Keratinocyte (primary cell): ENCODE data around the gene CNTNAP2. TPM values are rescaled to one million over a fixed set of nuclear protein-coding genes. Genes with fewer than 3 reads are reported as not detected.
"Not testable (repeated sequence)": the region's sequence is repeated elsewhere in the genome, so short reads cannot be mapped to it uniquely, and the experiment has no call there.

Experiments used
- DNase-seq: peaks from one replicate; pipeline ENCODE4 v3.0.0-alpha.2; 2011; ENCODE audit warnings: low read depth, missing footprints, low spot score
- FAIRE-seq: peaks from 2 replicates; lab custom pipeline; 2011; peaks lifted over from hg19 to GRCh38; lab: Jason Lieb, UNC
- H2AFZ ChIP-seq: 2 replicates; pipeline ENCODE4 v1.6.0; 2012; ENCODE audit warnings: low read length, control low read depth, inconsistent platforms; ENCODE audit not compliant: control insufficient read depth
- H3K27ac ChIP-seq: 2 replicates; pipeline ENCODE4 v1.5.1; 2011; ENCODE audit warnings: low read length; ENCODE audit not compliant: control insufficient read depth, insufficient read depth
- H3K27me3 ChIP-seq: 3 replicates; pipeline ENCODE4 v1.6.0; 2011; ENCODE audit warnings: low read length; ENCODE audit not compliant: control insufficient read depth, insufficient read depth; ENCODE audit errors: extremely low read depth
- H3K36me3 ChIP-seq, 2 experiments: 2 replicates in 1 of 2; 3 replicates in 1 of 2; pipeline ENCODE4 v1.5.1; 2011; ENCODE audit warnings: low read length in 2 of 2, mild to moderate bottlenecking in 1 of 2; ENCODE audit not compliant: control insufficient read depth in 2 of 2, insufficient read depth in 2 of 2; ENCODE audit errors: extremely low read depth in 1 of 2
- H3K4me1 ChIP-seq: 3 replicates; pipeline ENCODE4 v1.5.1; 2011; ENCODE audit warnings: low read length; ENCODE audit not compliant: control insufficient read depth, insufficient read depth; ENCODE audit errors: extremely low read depth
- H3K4me2 ChIP-seq: 3 replicates; pipeline ENCODE4 v1.6.0; 2011; ENCODE audit warnings: low read depth, low read length; ENCODE audit not compliant: control insufficient read depth, insufficient read depth; ENCODE audit errors: extremely low read depth
- H3K4me3 ChIP-seq, 3 experiments: fragments of 200-600 bp in 1 of 3; sonication (generic) in 1 of 3; 2 replicates in 2 of 3; 3 replicates in 1 of 3; pipeline ENCODE4 v1.5.1; 2011 to 2016; ENCODE audit warnings: low read length in 3 of 3, mild to moderate bottlenecking in 3 of 3, control low read depth in 2 of 3, inconsistent platforms in 1 of 3, low read depth in 1 of 3, mixed read lengths in 1 of 3, mixed run types in 1 of 3, moderate library complexity in 1 of 3; ENCODE audit not compliant: control insufficient read depth in 2 of 3, insufficient read depth in 2 of 3; ENCODE audit errors: extremely low read depth in 1 of 3
- H3K79me2 ChIP-seq: 2 replicates; pipeline ENCODE4 v1.6.0; 2012; ENCODE audit warnings: low read length; ENCODE audit not compliant: control insufficient read depth, insufficient read depth
- H3K9ac ChIP-seq: 3 replicates; pipeline ENCODE4 v1.6.0; 2011; ENCODE audit warnings: low read length; ENCODE audit not compliant: control insufficient read depth, insufficient read depth; ENCODE audit errors: extremely low read depth
- H3K9me1 ChIP-seq: 3 replicates; pipeline ENCODE4 v1.6.0; 2011; ENCODE audit warnings: low read length; ENCODE audit not compliant: control insufficient read depth, insufficient read depth; ENCODE audit errors: extremely low read depth
- H3K9me3 ChIP-seq: 2 replicates; pipeline ENCODE4 v1.5.1; 2012; ENCODE audit warnings: low read depth, low read length; ENCODE audit not compliant: control insufficient read depth
- H4K20me1 ChIP-seq: 3 replicates; pipeline ENCODE4 v1.6.0; 2011; ENCODE audit warnings: low read length; ENCODE audit not compliant: control insufficient read depth, insufficient read depth; ENCODE audit errors: extremely low read depth
- CTCF ChIP-seq, 3 experiments: IDR thresholded peaks in 1 of 3; conservative IDR thresholded peaks in 1 of 3; optimal IDR thresholded peaks in 1 of 3; 2 replicates in 2 of 3; 3 replicates in 1 of 3; pipeline versions ENCODE3 to v1.5.1; 2011; ENCODE audit warnings: low read length in 3 of 3, mild to moderate bottlenecking in 3 of 3, moderate library complexity in 2 of 3, control low read depth in 1 of 3, inconsistent platforms in 1 of 3; ENCODE audit not compliant: insufficient read depth in 2 of 3; ENCODE audit errors: extremely low read depth in 1 of 3
- EZH2 ChIP-seq: IDR thresholded peaks from one replicate; pipeline ENCODE4 v1.6.1; 2012; ENCODE audit warnings: inconsistent platforms, mild to moderate bottlenecking, low read length, moderate library complexity
- dilution Hi-C: fragments of 300-500 bp; cut with MboI; formaldehyde crosslinking; loops from one replicate; pipeline ENCODE4 v1.7.0; 2020; ENCODE audit warnings: low sequenced_read_pairs; ENCODE audit not compliant: extremely low pct_ligation_motif_present
- polyA plus RNA-seq, 5 experiments: library from polyadenylated mRNA; depleted of rRNA in 3 of 5; stranded (reverse) in 3 of 5; stranded (forward) in 1 of 5; unstranded in 1 of 5; fragments of >200 nt; gene quantifications; 1 replicate in 1 of 5; 2 replicates in 3 of 5; 3 replicates in 1 of 5; pipeline versions ENCODE4 v1.2.1 to v1.2.3, GENCODE V29; 2011 to 2012; ENCODE audit warnings: missing spikeins in 2 of 5, low read depth in 1 of 5, low replicate concordance in 1 of 5

CNTNAP2 gene
- polyA plus RNA-seq, 1 donor (not counting 4 experiments of a cell fraction or from before 2014, with no cell fraction given), result 1.4 TPM

GRCh38 chr7:148422030-148422429 is 2305.4 kb downstream of the CNTNAP2 start:
- FAIRE-seq (no peak), DNase-seq (no peak)
- no peak overlapping the region for H3K27ac ChIP-seq
- H3K4me3 ChIP-seq, result no peak overlapping the region
- H3K9me3 ChIP-seq, result no peaks in the 10 kb centered on the region
- no peaks in the 10 kb centered on the region for H3K4me1 ChIP-seq
- no peak overlapping the region for H3K4me2 ChIP-seq
- TF ChIP-seq CTCF (optimal IDR thresholded peaks at IDR 0.05 in 1 of 3, IDR thresholded peaks at IDR 0.05 in 1 of 3, conservative IDR thresholded peaks at IDR 0.05 in 1 of 3; ENCODE audit: extremely low read depth in 1 of 3, insufficient read depth in 2 of 3, low read length in 3 of 3) (no peak), EZH2 (no peak)
- no peaks in the 10 kb centered on the region for H3K79me2 ChIP-seq
- dilution Hi-C loops, result no loop called here
- no peak overlapping the region for H3K9ac ChIP-seq
- H4K20me1 ChIP-seq, result no peaks in the 10 kb centered on the region
- no peak overlapping the region for H2AFZ ChIP-seq
- H3K36me3 ChIP-seq, result no peaks in the 10 kb centered on the region
- H3K9me1 ChIP-seq, result no peaks in the 10 kb centered on the region
- H3K27me3 ChIP-seq, result no peaks in the 10 kb centered on the region

- H3K27me3 ChIP-seq, H3K9me3 ChIP-seq, H3K79me2 ChIP-seq, H3K4me1 ChIP-seq, H3K27ac ChIP-seq, H3K9ac ChIP-seq, DNase-seq, FAIRE-seq, H4K20me1 ChIP-seq, H3K4me2 ChIP-seq, H3K9me1 ChIP-seq, H3K4me3 ChIP-seq, H3K36me3 ChIP-seq, dilution Hi-C loops, H2AFZ ChIP-seq: not testable (repeated sequence)
Observed at GRCh38 chr7:148426393-148426792, 2309.8 kb downstream of the CNTNAP2 start.

DNA sequence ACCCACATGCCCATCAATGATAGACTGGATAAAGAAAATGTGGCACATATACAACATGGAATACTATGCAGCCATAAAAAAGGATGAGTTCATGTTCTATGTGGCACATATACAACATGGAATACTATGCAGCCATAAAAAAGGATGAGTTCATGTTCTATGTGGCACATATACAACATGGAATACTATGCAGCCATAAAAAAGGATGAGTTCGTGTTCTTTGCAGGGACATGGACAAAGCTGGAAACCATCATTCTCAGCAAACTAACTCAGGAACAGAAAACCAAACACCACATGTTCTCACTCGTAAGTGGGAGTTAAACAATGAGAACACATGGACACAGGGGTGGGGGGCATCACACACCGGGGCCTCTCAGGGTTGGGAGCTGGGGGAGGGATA is 2314.1 kb downstream of the CNTNAP2 start:
- H3K4me3 ChIP-seq, H3K27me3 ChIP-seq, H4K20me1 ChIP-seq, DNase-seq, H3K4me2 ChIP-seq, FAIRE-seq, H3K79me2 ChIP-seq, H3K9ac ChIP-seq, H3K36me3 ChIP-seq, dilution Hi-C loops, H3K9me3 ChIP-seq, H2AFZ ChIP-seq, H3K9me1 ChIP-seq, H3K27ac ChIP-seq: not testable (repeated sequence)
- peaks cover 15% of the 10 kb centered on the region for H3K4me1 ChIP-seq
